Adipocyte (in vitro differentiated cells): ENCODE data around the gene AMBP.
"Not testable (repeated sequence)": the region's sequence is repeated elsewhere in the genome, so short reads cannot be mapped to it uniquely, and the experiment has no call there.

Experiments
- DNase-seq: peaks from one replicate; pipeline ENCODE4 v3.0.0-alpha.2; 2015; ENCODE audit warnings: low read depth
- H3K27me3 ChIP-seq: replicated peaks from 2 replicates; pipeline ENCODE4 v1.7.0; 2013; ENCODE audit warnings: mild to moderate bottlenecking, low read length, moderate library complexity; ENCODE audit not compliant: control insufficient read depth, insufficient read depth
- H3K36me3 ChIP-seq: 2 replicates; pipeline ENCODE4 v1.7.0; 2013; ENCODE audit warnings: low read length, mild to moderate bottlenecking, moderate library complexity; ENCODE audit not compliant: control insufficient read depth, insufficient read depth, severe bottlenecking
- H3K4me1 ChIP-seq: 2 replicates; pipeline ENCODE4 v1.7.0; 2013; ENCODE audit warnings: mild to moderate bottlenecking, low read length, moderate library complexity; ENCODE audit not compliant: control insufficient read depth, insufficient read depth
- H3K4me3 ChIP-seq: 2 replicates; pipeline ENCODE4 v1.7.0; 2013; ENCODE audit warnings: mild to moderate bottlenecking, low read length, moderate library complexity
- H3K9ac ChIP-seq: 2 replicates; pipeline ENCODE4 v1.7.0; 2013; ENCODE audit warnings: mild to moderate bottlenecking, low read length, moderate library complexity
- H3K9me3 ChIP-seq: 2 replicates; pipeline ENCODE4 v1.7.0; 2013; ENCODE audit warnings: mild to moderate bottlenecking, low read length, moderate library complexity; ENCODE audit not compliant: control insufficient read depth

Gene AMBP

DNA sequence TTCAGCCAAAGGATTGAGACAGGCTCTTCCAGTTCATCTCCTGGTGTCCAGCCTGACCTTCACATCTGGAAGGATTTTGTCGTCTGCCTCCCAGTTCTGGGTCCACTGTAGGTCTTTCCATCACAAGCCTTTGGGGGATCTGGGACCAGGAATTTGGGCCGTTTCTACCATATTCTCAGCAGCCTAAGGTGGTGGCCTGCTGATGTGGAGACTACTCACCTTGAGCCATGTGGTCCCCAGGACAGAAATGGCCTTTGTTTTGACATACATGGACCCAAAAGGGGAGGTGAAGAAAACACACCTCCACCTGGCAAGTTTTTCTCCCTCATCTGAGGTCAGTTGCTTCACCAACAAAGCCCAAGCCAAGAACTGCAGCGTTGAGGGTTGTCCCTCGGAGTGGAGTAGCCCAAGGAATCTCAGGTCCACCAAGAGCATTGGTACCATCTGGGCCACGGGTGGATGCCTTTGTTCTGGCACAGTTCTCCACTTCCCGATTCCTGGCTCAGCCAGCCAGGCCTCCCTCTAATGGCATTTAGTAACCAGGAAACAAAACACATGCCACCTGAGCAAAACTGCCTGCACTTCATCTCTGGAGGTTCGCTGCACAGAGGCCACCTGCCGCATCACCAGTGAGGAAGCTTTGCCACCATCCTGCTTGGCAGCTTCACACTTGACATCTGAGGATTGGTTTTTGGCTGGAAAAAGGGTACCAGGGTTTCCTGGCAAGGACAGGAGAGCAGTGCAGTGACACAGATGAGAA, 24.7 kb downstream of the AMBP start:
- no peak for DNase-seq
- H3K4me1 ChIP-seq, result no peaks in the 10 kb centered on the region
- no peaks in the 10 kb centered on the region for H3K9me3 ChIP-seq
- no peak overlapping the region for H3K9ac ChIP-seq
- no peak overlapping the region for H3K4me3 ChIP-seq
- no peaks in the 10 kb centered on the region for H3K27me3 ChIP-seq
- H3K36me3 ChIP-seq, result peaks cover 37% of the 10 kb centered on the region

DNA sequence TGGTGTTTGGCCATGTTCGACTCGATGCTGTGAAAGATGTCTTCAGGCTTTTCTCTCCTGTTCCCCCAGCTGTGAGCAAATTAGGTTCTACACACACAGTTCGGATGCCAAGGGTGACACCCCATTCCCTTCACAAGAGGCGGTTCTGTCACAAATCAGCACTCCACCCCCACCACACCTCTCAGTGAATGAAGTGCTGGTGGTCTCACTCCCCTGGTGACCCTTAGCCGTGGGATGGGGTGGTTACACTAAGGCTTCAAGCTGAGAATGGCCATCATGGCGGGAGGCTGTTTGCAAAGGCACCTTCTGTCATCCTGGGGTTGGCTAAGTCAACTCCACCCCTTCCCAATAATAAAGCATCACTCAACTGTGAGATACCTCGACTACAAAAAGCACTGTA, 26.4 kb downstream of the AMBP start:
- peaks cover 44% of the 10 kb centered on the region for H3K36me3 ChIP-seq
- no peak overlapping the region for H3K4me3 ChIP-seq
- H3K4me1 ChIP-seq, result no peaks in the 10 kb centered on the region
- no peaks in the 10 kb centered on the region for H3K27me3 ChIP-seq
- no peak overlapping the region for H3K9ac ChIP-seq
- no peaks in the 10 kb centered on the region for H3K9me3 ChIP-seq
- DNase-seq, result no peak

DNA sequence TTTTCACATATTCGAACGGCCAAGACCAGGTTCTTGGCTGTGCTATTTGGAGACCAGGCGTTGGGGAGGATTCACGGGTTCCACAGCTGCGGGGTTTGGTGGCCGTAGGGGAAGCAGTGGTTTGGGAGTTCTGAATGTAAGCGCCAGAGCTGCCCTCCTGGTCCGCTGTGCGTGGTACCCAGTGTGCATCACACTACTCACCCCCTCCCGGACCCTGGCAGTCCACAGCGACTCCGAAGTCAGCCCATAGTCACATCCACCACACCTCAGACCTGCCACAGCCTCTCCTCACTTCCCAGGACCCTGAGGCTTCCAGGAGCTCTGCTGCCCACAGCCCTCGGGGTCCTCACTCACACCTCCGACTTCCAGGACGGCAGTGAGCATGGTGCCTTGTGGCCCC, 26.8 kb downstream of the AMBP start:
- Histone ChIP-seq H3K9me3 (no peaks in the 10 kb centered on the region), H3K4me1 (no peaks in the 10 kb centered on the region), H3K9ac (no peak overlapping the region), H3K36me3 (peaks cover 44% of the 10 kb centered on the region), H3K4me3 (no peak overlapping the region), H3K27me3 (no peaks in the 10 kb centered on the region)
- DNase-seq, result no peak

DNA sequence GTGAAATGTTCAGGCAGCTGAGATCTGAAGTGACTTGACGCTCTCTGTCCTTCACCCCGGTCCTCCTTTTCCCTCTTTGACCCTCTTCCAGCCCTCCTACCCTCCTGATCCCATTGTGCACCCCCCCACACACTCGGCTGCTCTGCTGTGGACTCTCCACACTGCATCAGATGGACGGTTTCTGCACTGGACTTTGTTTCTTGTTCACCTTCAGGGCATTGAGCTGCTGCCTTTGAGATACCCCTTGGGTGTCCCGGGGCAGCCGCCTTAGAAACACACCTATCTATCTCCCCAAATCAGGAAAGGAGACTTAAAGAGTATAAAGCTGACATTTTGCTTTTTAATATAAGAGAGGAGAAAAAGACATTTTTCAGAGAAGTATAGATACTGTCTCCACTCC, 27.5 kb downstream of the AMBP start:
- H3K4me1 ChIP-seq, result no peaks in the 10 kb centered on the region
- H3K9ac ChIP-seq, result no peak overlapping the region
- no peak overlapping the region for H3K4me3 ChIP-seq
- DNase-seq, result no peak
- peaks cover 44% of the 10 kb centered on the region for H3K36me3 ChIP-seq
- H3K27me3 ChIP-seq, result no peaks in the 10 kb centered on the region
- H3K9me3 ChIP-seq, result no peaks in the 10 kb centered on the region

DNA sequence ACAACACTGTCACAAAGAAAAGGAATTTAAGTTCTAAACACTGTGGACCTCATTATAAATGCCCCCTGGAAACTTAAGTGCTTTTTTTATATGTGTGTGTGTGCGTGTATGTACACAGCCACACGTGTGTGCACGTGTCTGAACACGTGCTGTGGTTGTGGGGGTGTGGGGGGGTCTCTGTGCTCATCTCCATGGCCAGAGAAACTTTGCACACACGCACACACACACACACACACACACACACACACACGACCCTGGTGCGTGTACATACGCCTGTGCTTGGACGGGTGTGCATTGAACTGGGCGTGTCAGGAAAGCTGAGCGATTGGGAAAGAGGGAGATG, 27.9 kb downstream of the AMBP start:
- DNase-seq, result no peak
- Histone ChIP-seq H3K9ac (no peak overlapping the region), H3K4me3 (no peak overlapping the region)

DNA sequence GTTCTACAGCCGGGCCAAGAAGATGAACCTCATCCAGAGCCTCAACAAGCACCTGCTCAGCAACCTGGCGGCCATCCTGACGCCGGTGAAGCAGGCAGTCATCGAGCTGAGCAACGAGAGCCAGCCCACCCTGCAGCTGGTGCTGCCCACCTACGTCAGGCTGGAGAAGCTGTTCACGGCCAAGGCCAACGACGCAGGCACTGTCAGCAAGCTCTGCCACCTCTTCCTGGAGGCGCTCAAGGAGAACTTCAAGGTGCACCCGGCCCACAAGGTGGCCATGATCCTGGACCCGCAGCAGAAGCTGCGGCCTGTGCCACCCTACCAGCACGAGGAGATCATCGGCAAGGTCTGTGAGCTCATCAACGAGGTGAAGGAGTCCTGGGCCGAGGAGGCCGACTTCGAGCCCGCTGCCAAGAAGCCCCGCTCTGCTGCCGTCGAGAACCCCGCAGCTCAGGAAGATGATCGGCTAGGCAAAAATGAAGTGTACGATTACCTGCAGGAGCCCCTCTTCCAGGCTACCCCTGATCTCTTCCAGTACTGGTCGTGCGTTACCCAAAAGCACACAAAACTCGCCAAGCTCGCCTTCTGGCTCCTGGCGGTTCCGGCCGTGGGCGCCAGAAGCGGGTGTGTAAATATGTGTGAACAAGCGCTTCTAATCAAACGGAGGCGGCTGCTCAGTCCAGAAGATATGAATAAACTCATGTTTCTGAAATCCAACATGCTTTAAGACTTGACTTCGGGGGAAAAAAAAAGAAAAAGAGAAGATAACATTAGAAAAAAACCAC, 28.5 kb downstream of the AMBP start:
- Histone ChIP-seq H3K36me3 (peaks cover 44% of the 10 kb centered on the region), H3K4me1 (no peaks in the 10 kb centered on the region), H3K9ac (no peak overlapping the region), H3K9me3 (no peaks in the 10 kb centered on the region), H3K4me3 (no peak overlapping the region), H3K27me3 (no peaks in the 10 kb centered on the region)
- DNase-seq, result no peak

More for the DNA sequence above, 27.9 kb downstream of the AMBP start:
- Histone ChIP-seq H3K36me3 (peaks cover 44% of the 10 kb centered on the region), H3K9me3 (no peaks in the 10 kb centered on the region), H3K4me1 (no peaks in the 10 kb centered on the region), H3K27me3 (no peaks in the 10 kb centered on the region)

DNA sequence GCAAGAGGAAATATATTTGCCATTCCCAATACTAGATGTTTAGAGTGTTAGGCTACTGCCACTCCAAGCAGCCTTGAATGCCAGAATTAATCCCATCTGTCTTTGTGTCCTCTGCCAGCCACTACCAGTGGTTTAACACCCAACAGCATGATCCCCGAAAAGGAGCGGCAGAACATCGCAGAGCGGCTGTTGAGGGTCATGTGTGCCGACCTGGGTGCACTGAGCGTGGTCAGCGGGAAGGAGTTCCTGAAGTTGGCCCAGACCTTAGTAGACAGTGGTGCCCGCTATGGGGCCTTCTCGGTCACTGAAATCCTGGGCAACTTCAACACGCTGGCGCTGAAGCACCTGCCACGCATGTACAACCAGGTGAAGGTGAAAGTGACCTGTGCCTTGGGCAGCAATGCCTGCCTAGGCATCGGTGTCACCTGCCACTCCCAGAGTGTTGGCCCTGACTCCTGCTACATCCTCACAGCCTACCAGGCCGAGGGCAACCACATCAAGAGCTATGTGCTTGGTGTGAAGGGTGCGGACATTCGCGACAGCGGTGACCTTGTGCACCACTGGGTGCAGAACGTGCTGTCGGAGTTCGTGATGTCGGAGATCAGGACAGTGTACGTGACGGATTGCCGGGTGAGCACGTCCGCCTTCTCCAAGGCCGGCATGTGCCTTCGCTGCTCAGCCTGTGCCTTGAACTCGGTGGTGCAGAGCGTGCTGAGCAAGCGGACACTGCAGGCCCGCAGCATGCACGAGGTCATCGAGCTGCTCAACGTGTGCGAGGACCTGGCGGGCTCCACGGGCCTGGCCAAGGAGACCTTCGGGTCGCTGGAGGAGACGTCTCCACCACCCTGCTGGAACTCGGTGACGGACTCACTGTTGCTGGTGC, 29.3 kb downstream of the AMBP start:
- H3K36me3 ChIP-seq, result peaks cover 44% of the 10 kb centered on the region
- H3K9me3 ChIP-seq, result peaks cover 1% of the 10 kb centered on the region

DNA sequence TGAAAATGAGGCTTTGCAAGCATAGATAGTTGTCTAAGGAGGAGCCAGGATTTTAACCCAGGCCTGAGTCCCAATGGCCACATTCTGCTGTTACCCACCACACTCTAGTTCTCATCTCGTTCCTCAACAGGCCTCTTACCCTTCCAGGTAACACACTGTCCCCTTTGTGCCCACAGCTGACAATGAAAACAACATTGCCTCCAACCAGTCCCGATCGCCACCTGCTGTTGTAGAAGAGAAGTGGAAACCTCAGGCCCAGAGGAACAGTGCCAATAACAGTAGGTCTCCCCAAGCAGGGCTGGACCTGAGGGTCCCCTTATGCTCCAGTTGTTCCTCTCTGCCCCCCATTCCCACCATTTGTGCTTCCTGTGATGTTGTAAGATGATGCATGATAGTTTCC, 30.4 kb downstream of the AMBP start:
- peak; percentile 48 for DNase-seq

More for the DNA sequence above, 29.3 kb downstream of the AMBP start:
- Histone ChIP-seq H3K4me1 (no peaks in the 10 kb centered on the region), H3K27me3 (no peaks in the 10 kb centered on the region), H3K4me3 (no peak overlapping the region), H3K9ac (no peak overlapping the region)
- no peak for DNase-seq

DNA sequence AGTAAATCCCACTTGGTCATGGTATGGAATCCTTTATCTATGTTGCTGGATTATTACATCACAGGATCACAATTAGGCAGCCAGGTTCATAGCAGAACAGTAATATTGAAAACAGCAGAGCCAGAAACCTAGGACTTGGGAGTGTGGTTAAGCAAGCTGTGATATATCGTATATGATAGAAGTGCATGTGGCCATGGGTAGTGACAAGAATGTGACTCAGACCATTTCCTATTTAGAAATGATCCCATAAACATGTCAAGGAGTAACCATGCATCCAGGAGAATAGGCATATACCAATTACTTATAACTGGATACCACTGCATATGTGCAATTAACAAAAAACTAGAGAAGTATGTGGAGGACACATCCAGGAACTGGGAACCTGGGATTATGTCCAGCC, 31.2 kb downstream of the AMBP start:
- no peak for DNase-seq
- H3K9ac ChIP-seq, result no peak overlapping the region
- no peaks in the 10 kb centered on the region for H3K4me1 ChIP-seq
- H3K27me3 ChIP-seq, result no peaks in the 10 kb centered on the region
- H3K9me3 ChIP-seq, result peaks cover 8% of the 10 kb centered on the region
- no peak overlapping the region for H3K4me3 ChIP-seq
- H3K36me3 ChIP-seq, result peaks cover 52% of the 10 kb centered on the region

More for the DNA sequence above, 30.4 kb downstream of the AMBP start:
- Histone ChIP-seq H3K27me3 (no peaks in the 10 kb centered on the region), H3K4me1 (no peaks in the 10 kb centered on the region), H3K36me3 (peaks cover 51% of the 10 kb centered on the region), H3K9me3 (peaks cover 8% of the 10 kb centered on the region), H3K9ac (no peak overlapping the region), H3K4me3 (no peak overlapping the region)

DNA sequence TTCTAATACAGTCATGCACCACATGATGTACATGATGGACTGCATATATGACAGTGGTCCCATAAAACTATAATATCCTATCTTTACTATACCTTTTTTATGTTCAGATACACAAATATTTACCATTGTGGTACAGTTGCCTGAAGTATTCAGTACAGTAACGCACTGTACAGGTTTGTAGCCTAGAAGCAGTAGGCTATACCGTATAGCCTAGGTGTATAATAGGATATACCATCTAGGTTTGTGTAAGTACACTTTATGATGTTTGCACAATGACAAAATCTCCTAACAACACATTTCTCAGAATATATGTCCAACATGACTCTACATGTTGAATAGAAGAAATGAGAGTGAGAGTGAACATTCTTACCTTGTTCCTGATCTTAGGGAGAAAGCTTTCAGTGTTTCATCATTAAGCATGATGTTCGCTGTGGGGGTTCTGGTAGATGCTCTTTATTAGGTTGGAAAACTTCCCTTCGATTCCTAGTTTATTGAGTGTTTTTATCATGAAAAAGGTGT, 31.8 kb downstream of the AMBP start:
- Histone ChIP-seq H3K9me3 (peaks cover 8% of the 10 kb centered on the region), H3K9ac (no peak overlapping the region), H3K36me3 (peaks cover 47% of the 10 kb centered on the region), H3K4me1 (no peaks in the 10 kb centered on the region), H3K4me3 (no peak overlapping the region), H3K27me3 (no peaks in the 10 kb centered on the region)
- no peak for DNase-seq

DNA sequence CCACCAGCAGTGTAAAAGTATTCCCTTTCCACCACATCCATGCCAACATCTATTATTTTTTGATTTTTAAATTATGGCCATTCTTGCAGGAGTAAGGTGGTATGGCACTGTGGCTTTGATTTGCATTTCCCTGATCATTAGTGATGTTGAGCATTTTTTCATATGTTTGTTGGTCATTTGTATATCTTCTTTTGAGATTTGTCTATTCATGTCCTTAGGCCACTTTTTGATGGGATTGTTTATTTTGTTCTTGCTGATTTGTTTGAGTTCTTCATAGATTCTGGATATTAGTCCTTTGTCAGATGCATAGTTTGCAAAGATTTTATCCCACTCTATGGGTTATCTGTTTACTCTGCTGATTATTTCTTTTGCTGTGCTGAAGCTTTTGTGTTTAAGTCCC, 34.4 kb downstream of the AMBP start:
- not testable (repeated sequence) for H3K4me3 ChIP-seq, H3K9me3 ChIP-seq, H3K4me1 ChIP-seq, H3K27me3 ChIP-seq, H3K9ac ChIP-seq, DNase-seq
- H3K36me3 ChIP-seq, result peaks cover 26% of the 10 kb centered on the region
